ENCODE results near the gene PPFIBP2.

The PPFIBP2 gene

DNA sequence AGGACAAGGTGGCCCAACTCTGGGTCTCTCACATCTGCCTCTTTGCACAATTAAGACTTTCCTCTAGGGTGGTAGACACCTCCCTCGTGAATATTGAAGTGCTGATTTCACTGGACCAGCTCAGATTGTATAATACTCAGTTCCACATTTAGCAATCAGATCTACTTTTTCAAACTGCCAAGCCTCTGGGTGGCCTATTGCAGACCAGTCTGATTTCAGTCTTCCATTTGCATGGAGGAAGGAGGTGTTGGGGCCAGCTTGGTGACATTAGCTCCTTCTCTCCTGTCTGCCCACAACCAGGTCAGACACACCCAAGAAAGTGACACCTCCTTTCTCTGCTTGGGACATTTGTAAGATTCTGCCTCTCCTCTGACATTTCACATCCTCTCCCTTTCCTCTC lies 78.2 kb downstream of the PPFIBP2 start:
- DNase-seq (ENCODE audit: insufficient read length, low spot score) (no peak), FAIRE-seq (no peak)
- no peak for TF ChIP-seq POLR2A (IDR thresholded peaks at IDR 0.05; ENCODE audit: low read depth, low read length)

DNA sequence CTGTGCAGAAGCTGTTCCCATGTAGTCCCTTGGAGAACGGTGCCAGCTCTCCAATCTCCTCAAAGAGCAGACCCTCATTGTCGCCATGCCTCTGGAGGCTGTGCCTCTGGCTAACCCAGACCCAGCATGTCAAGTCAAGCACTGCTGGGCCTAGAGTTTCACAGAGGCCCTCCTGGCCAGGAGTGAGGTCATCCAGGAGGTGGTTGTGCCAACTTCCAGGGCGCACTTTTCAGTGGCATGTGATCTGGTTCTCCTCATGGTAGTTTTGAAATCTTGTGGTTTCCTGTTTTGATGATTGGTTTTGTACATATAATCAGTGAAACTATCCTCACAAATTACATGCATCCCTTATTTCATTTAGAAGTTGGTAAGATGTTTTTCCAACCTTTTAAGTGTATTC lies 78.9 kb downstream of the PPFIBP2 start:
- TF ChIP-seq POLR2A (IDR thresholded peaks at IDR 0.05; ENCODE audit: low read depth, low read length) = no peak
- DNase-seq (ENCODE audit: insufficient read length, low spot score) = no peak
- no peak for FAIRE-seq

GRCh38 chr11:7593481-7593880 lies 79.7 kb downstream of the PPFIBP2 start:
- TF ChIP-seq POLR2A (IDR thresholded peaks at IDR 0.05; ENCODE audit: low read depth, low read length) = no peak
- DNase-seq (ENCODE audit: insufficient read length, low spot score) (no peak), FAIRE-seq (no peak)

- TF ChIP-seq POLR2A (IDR thresholded peaks at IDR 0.05; ENCODE audit: low read depth, low read length) = no peak
- DNase-seq (ENCODE audit: insufficient read length, low spot score) = no peak
- no peak for FAIRE-seq
Measured at GRCh38 chr11:7595016-7595866, 81.4 kb downstream of the PPFIBP2 start.

GRCh38 chr11:7595951-7596350 lies 82.2 kb downstream of the PPFIBP2 start:
- no peak for TF ChIP-seq POLR2A (IDR thresholded peaks at IDR 0.05; ENCODE audit: low read depth, low read length)
- FAIRE-seq (no peak), DNase-seq (ENCODE audit: insufficient read length, low spot score) (no peak)

- no peak for TF ChIP-seq POLR2A (IDR thresholded peaks at IDR 0.05; ENCODE audit: low read depth, low read length)
- FAIRE-seq = no peak
- no peak for DNase-seq (ENCODE audit: insufficient read length, low spot score)
Measured at GRCh38 chr11:7596975-7597391, 83.2 kb downstream of the PPFIBP2 start.

GRCh38 chr11:7597620-7598019 lies 83.8 kb downstream of the PPFIBP2 start:
- FAIRE-seq (no peak), DNase-seq (ENCODE audit: insufficient read length, low spot score) (no peak)
- TF ChIP-seq POLR2A (IDR thresholded peaks at IDR 0.05; ENCODE audit: low read depth, low read length) = no peak

GRCh38 chr11:7599209-7599608 lies 85.4 kb downstream of the PPFIBP2 start:
- DNase-seq (ENCODE audit: insufficient read length, low spot score) (no peak), FAIRE-seq (no peak)
- TF ChIP-seq POLR2A (IDR thresholded peaks at IDR 0.05; ENCODE audit: low read depth, low read length) = no peak

- FAIRE-seq (no peak), DNase-seq (ENCODE audit: insufficient read length, low spot score) (no peak)
- TF ChIP-seq POLR2A (IDR thresholded peaks at IDR 0.05; ENCODE audit: low read depth, low read length) = no peak
Measured at GRCh38 chr11:7600205-7600775, 86.5 kb downstream of the PPFIBP2 start.

DNA sequence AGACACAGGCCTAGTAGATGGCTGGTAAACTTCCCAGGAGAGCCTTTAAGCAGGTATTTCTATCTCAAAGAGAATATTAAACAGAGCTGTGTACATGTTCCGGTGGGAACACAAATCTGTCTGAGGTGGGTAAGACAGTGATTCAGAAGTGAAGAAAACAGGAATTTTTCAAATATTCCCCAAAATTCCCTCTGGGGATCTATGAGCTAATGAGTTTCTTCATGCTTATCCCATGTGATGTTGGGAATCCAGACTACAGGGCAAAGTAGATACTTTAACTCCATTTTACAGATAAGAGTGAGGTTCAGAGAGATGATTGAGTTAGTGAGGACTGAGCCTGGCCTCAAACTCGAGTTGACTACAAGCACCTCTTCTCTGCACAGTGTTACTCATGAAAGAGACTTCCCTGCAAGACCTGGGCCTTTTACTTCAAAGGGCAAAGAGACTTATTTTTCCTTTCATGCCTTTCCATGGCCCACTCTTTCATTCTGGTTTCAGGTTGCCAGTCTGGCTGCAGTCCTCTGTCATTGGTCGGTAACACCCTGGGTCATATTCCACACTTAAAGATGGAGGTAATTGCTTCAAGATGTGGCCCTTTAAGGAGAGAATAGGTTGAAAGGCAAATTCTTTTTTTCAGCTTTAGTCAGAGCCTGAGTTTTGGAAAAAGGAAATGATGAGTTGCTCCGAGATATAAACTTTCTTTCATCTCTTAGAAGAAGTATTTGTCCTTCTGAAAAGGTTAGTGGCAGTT lies 89.4 kb downstream of the PPFIBP2 start:
- no peak for TF ChIP-seq POLR2A (IDR thresholded peaks at IDR 0.05; ENCODE audit: low read depth, low read length)
- FAIRE-seq (no peak), DNase-seq (ENCODE audit: insufficient read length, low spot score) (no peak)

- TF ChIP-seq POLR2A (IDR thresholded peaks at IDR 0.05; ENCODE audit: low read depth, low read length) = no peak
- FAIRE-seq (no peak), DNase-seq (ENCODE audit: insufficient read length, low spot score) (no peak)
Measured at GRCh38 chr11:7604331-7604955, 90.6 kb downstream of the PPFIBP2 start.

GRCh38 chr11:7605186-7605943 lies 91.6 kb downstream of the PPFIBP2 start:
- FAIRE-seq = no peak
- TF ChIP-seq POLR2A (IDR thresholded peaks at IDR 0.05; ENCODE audit: low read depth, low read length) = no peak
- no peak for DNase-seq (ENCODE audit: insufficient read length, low spot score)

- DNase-seq (ENCODE audit: insufficient read length, low spot score) (no peak), FAIRE-seq (no peak)
- TF ChIP-seq POLR2A (IDR thresholded peaks at IDR 0.05; ENCODE audit: low read depth, low read length) = no peak
Measured at GRCh38 chr11:7606496-7606895, 92.7 kb downstream of the PPFIBP2 start.
